Measurements from ENCODE around the gene CENPP.
"Not testable (repeated sequence)": the region's sequence is repeated elsewhere in the genome, so short reads cannot be mapped to it uniquely, and the experiment has no call there.

CENPP gene

DNA sequence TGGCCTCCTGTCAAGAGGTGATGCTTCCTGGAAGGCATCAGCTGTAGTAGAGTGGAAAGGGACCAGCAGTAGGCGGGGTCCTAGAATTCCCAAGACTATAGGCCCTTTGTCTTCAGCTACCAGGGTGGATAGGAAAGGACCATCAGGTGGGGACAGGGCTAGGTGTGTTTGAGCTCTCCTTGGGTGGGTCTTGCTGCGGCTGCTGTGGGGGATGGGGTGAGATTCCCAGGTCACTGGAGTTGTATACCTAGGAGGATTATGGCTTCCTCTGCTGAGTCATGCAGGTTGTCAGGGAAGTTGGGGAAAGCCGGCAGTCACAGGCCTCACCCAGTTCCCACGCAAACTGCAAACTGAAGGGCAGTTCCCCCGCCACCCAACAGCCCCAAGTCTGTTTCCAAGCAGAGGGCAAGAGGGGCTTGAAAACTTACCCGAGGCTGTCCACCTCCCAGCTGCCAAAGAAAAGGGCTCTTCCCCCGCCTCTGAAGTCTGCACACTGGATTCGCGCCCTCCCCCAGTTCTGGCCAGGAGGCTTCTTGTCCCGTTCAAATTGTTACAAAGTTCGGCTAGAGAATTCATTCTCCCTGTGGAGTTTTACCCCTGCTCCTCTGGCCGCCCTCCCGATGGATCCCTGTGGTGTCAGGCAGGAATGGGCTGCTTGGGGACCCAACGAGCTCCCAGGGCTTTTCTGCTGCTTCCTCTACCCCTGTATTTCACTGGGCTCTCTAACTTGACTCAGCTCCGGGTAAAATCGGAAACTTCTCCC lies 233.0 kb downstream of the CENPP start:
- DNase-seq = no peak

DNA sequence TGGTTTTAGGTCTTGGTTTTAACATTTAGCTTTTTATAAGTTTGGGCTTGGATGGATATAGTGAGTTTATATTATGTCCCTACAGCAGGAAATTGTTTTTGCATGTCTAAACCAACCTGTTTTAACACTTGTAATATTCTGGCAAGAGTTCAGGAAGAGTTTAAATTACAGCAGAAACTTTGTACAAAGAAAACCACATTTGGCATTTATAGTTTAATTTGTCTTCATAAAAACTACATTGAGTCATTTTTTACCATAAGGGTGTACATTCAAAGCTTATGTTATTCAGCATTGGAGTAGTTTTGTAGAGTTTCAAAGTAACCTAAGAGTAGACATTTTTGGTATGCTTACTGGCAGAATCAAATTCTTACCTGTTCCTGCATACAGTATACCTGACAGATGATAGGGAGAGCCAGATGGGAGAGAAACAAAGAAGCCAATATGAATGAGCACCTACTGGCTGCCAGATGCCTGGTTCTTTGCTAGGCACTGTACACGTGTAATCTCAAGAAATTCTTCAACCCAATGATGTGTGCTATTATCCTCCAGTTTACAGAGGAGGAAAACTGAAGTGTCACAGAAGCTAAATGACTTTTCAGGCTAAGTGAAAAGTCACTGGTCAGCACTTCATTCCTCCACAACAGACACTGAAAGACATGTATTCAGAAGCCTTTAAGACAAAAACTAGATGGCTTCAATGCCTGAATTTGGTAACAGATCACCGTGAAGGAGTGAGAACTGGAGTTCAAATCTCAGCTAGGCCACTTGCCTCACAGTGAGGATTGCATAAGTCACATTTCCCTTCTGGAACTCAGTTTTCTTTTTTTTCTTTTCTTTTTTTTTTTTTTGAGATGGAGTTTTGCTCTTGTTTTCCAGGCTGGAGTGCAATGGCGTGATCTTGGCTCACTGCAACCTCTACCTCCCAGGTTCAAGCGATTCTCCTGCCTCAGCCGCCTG lies 235.9 kb downstream of the CENPP start:
- no peak for DNase-seq

DNA sequence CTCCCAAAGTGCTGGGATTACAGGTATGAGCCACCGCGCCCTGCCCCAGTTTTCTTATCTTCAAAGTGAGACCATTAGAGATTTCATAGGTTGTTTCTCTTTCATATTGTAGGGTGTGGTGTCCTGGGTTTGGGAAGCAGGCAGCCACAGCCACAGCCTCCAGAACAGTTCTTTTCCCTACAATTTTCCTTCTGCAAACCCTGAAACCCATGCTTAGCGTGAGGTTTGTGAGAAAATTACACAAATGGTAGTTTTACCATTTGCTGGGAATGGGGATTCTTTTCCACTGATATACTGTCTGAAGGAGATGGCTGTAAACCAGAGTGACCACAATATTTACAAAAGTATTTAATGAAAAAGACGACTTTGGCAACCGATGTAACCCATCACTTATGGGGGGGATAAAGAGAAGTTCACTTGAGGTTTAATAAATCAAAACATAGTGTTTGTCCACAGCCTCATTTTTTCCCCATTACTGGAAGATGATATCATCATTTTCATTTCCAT lies 236.8 kb downstream of the CENPP start:
- DNase-seq = no peak

DNA sequence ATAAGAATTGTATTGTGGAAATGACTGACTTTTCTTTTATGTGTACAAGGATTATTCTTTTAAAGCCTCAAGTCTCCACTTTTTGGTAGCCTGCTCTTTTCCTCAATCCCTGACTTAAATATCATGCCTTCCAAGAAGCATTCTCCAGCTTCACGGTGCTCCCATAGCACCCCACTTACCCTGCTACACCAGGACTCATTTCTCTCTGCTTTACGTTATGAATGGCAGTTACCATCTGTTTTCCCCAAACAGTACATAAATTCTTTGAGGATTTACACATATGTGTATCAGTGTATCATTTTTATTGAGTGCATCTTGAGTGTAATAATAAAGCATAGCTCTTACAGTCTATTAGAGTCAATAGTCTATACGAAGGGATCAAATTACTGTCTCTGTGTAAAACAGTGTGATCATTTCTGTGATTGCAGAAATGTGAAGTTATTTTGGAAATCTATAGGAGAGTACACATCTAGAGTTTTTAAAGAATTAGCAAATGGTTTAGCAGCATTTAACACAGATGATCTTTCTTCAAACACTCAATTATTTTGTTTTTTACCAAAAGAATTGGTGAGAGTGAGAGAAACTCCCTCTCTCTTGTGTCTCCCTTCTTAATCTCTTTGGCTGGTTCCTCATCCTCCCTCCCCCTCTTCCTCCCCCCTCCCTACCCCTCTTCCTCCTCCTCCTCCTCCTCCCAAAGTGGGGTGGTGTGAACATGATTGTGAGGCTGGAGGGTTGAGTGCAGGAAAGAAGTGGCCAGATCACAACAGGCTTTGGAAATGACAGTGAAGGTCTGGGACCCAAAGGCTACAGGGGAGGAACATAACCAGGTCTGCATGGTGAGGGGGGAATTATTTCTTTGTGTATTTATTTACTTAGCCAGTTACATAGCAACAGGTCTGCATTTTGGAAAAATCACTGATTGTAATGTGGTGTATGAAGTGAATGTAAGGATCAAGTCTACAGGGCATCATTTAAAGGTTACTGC lies 237.7 kb downstream of the CENPP start:
- DNase-seq = no peak

DNA sequence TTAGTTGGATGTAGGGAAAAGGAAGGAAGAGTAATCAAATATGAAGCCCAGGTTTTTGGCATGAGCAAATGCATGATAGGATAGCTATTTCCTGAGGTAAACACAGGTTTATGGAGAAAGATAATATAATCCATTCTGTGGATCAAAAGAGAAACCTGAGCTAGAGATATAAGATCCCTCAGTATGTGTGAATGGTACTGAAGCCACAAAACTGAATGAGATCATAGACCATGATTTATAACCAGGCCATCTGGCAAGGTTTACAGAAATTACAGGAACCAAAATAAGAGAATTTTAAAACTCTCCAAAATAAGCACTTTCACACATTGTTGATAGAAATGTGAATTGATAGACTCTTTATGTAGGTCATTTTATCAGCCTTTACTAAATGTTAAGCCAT lies 238.8 kb downstream of the CENPP start:
- DNase-seq = no peak

DNA sequence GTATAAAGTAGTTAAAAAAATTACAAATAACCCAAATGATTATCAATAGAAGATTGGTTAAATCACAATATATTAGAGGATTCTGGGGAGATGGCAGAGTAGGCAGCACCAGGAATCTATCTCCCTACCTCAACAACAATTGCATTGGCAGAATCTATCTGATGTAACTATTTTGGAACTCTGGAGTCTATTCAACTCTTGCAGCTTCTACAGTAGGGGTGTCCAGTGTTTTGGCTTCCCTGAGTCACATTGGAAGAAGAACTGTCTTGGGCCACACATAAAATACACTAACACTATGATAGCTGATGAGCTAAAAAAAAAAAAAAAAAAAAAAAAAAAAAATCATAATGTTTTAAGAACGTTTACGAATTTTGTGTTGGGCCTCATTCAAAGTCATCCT lies 239.2 kb downstream of the CENPP start:
- no peak for DNase-seq

DNA sequence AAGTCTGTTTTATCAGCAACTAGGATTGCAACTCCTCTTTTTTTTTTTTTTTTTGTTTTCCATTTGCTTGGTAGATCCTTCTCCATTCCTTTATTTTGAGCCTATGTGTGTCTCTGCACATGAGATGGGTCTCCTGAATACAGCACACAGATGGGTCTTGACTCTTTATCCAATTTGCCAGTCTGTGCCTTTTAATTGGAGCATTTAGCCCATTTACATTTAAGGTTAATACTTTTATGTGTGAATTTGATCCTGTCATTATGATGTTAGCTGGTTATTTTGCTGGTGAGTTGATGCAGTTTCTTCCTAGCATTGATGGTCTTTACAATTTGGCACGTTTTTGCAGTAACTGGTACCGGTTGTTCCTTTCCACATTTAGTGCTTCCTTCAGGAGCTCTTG lies 246.1 kb downstream of the CENPP start:
- not testable (repeated sequence) for DNase-seq

DNA sequence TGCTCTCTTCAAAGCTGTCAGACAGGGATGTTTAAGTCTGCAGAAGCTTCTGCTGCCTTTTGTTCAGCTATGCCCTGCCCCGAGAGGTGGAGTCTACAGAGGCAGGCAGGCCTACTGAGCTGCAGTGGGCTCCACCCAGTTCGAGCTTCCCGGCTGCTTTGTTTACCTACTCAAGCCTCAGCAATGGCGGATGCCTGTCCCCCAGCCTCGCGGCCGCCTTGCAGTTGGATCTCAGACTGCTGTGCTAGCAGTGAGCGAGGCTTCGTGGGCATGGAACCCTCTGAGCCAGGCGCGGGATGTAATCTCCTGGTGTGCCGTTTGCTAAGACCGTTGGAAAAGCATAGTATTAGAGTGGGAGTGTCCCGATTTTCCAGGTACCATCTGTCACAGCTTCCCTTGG lies 247.9 kb downstream of the CENPP start:
- not testable (repeated sequence) for DNase-seq

DNA sequence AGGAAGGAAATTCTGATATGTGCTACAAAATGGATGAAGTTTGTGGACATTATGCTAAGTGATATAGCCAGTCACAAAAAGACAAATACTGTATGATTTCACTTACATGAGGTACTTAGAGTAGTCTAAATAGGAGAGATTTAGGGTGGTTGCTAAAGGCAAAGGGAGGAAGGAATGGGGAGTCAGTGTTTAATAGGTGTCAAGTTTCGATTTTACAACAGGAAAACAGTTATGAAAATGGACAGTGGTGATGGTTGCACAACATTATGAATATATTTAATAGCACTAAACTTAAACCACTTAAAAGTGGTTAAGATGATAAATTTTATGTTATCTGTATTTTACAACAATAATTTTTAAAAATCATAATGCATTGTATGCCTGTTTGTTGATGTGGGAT lies 250.4 kb downstream of the CENPP start:
- DNase-seq = no peak

DNA sequence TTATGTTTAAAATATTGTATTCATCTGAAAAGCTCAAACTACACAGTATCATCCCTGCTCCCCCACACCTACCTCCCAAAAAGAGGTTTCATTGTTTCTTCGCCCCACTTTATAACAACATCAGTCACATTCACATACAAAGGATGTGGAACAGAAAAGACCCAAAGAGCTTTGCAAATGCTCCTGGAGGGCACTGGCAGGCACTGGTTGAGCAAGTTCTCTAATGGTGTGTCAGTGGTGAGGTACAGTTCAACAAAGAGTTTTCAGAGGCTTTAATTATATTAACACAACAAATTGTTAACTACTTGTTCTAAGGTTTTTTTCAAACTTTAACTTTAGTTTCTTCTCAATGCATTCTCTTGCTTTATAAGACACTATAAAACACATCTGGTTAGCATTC lies 264.2 kb downstream of the CENPP start:
- DNase-seq = no peak

DNA sequence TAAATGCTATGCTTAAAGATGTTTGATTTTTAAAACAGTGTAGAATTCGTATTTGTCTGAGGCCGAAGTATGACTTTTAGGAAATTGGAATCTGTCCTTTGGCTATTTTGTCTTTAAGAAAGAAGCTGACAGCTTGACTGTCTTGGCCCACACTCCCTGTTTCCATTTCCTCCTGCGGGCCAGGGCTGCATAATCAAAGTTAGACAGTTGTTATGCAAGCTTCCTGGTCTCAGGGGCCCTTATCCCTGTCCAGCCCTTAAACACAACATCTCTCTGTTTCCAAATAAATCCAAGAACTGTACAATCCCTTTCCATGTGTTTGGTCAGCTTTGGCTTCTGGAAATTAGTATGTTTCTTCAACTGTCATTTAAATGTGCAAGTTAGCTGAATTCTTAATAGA lies 264.6 kb downstream of the CENPP start:
- no peak for DNase-seq

DNA sequence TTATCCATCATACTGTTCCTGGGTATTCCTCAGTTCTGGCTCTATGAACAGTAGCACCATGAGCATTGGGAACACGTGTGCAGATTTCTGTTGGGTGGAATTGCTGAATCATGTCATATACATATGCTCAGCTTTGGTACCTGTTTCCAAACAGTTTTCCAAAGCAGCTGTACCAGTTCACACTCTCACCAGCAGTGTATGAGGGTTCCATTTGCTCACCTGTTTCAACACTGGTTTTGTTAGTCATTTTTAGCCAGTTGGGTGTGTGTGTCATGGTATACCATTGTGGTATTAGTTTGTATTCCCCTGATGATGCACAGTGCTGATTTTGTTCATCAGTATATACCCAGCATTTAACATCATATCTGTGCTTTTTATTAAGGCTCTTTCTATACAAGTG lies 266.8 kb downstream of the CENPP start:
- no peak for DNase-seq

DNA sequence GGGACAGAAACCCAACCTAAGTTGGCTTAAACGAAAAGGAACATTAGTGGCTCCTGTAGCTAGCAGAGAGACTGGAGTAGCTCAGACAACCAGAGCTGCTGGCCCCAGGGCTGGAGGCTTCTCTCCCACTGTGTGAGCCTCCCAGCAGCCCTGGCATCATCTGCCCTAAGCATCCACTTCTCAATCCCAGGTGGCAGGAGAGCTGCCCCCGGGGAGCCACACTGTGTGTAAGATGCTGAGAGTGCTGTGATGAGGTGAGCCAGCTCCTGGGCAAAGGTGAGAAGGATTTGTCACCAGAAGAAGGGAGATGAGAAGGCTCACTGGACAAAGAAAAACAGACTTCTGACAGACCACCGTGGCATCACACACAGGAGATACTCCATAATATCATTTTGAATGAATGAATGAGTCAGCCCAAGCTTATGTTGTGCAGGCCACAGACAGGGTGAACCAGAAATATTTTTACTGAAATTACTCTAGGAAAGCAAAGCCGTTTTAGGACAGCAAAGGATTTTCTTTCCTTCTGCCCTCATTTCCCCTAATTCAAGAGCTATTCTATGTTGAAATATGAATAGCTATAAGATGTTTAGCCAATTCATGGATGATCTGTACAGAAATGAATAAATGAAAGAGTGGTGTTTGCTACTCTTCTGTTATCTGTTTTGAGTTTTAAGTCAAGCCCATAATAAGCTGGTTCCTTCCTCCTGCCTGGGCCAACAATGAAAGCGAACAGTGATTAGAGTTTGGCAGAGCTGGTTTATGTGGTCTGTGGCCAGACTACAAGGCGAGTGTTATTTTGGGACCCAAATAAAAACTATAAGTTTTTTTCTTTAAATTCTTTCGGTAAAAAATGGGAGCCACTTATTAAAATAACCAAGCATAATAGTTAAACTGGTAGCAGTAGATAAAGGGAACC lies 267.5 kb downstream of the CENPP start:
- no peak for DNase-seq

DNA sequence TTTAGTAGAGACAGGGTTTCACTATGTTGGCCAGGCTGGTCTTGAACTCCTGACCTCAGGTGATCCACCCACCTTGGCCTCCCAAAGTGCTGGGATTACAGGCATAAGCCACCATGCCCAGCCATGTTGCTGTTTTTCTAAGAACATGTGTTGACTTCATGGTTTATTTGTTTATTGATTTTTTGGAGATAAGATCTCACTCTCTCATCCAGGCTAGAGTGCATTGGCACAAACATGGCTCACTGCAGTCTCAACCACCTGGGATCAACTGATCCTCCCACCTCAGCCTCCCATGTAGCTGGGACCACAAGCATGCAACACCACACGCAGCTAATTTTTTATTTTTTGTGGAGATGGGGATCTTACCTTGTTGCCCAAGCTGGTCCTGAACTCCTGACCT lies 269.3 kb downstream of the CENPP start:
- not testable (repeated sequence) for DNase-seq

DNA sequence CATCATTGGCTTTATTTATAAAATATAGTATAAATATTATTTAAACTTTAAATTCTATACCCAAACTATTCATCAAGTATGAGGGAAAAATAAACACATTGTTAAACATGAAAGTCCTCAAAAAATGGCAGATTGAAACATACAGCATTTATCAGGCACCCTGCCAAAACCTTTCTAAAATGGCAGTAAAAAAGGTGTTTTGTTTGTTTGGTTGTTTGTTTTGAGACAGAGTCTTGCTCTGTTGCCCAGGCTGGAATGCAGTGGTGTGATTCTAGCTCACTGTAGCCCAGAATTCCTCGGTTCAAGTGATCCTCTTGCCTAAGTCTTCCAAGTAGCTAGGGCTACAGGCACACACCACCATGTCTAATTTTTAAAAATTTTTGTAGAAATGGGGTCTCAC lies 270.2 kb downstream of the CENPP start:
- DNase-seq = no peak

DNA sequence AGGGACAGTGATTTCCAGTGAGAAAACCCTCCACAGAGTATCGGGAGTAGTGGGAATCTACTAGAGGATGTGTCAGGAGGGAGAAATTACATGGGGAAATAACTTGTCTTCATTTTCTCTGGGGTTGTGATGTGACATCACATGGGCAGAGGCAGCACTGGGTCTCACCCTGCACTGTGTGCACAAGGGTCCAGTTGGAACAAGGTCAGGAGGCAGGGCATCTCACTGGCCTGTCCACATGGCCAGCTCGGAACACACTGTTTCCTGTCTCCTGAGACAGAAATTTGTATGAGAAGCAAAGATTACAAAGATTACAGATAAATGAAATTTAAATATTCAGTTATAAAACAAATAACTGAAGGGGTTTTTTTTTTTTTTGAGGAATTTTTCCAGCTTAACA lies 272.6 kb downstream of the CENPP start:
- no peak for DNase-seq

DNA sequence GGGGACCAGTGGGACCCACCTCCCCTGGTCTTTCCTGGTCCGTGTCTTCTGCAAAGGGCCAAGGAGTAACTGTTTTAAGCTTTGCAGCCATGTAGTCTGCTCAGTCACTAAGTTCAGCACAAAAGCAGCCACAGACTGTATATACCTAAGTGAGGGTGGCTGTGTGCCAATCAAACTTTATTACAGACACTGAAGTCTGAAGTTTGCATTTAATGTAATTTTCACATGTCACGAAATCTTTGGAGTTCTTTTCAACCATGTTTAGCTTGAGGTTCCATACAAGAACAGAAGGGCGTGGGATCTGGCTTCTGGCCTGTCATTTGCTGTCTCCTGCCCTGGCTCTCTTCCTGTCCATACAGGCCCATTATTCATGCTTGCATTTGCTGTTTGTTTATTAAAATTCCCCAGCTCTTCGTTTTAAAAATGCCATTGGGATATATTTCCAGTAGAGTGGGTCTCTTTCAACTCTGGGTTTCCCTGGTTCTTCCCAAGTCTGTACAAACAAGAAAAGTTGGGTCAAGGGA lies 274.2 kb downstream of the CENPP start:
- DNase-seq = no peak

DNA sequence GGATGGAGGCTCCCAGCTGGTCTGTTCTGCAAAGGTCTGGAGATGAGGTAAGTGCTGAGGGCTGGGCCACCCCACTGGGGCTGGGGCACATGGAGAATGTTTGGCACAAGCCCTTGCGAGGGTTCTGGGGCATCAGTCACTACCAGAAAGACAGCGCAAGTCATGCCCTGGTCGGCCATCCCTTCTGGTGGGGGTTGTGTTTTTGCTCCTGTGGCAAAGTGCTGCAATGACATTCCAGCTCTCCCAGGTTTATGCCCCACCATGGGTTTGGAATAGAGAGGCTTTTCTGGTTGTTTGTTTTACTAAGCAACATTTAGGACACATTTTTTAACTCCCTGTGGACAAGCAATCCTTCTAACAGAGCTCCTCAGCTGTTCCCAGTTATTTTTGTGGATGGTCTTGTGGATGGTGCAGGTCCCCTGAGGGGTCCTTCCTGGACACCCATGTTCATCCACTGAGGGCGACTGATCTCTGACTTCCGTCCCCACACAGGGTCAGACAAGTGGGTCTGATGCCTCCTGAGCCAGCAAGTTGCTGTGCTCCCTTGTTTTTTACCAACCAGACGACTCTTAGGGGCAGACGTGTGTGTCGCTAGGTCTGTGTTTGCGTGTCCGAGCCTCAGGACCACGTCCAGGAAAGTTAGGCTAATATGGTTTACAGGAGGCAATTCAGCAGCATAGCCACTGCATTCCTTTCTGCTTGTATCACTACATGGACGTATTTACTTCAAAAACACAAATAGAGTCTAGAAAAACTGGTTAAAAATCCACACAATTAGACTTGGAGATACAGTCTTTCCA lies 274.9 kb downstream of the CENPP start:
- DNase-seq = no peak

DNA sequence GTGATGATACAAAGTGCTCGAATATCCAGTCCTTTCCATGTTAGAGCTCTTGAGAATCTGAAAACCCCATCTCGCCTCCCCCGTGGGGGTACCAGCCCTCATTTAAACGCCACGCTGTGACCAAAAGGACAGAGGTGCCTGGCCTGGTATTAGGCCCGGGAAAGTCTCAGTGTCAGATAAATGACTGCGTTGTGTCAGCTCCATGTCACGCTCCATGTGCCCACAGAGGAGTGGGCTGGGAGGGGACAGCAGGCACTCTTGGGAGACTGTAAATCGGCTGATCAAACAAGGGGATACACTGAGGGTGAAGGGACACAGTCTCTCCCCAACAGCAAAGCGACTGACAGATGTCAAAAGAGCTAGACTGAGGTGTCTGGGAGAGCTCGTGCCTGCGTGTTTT lies 275.7 kb downstream of the CENPP start:
- DNase-seq = no peak

DNA sequence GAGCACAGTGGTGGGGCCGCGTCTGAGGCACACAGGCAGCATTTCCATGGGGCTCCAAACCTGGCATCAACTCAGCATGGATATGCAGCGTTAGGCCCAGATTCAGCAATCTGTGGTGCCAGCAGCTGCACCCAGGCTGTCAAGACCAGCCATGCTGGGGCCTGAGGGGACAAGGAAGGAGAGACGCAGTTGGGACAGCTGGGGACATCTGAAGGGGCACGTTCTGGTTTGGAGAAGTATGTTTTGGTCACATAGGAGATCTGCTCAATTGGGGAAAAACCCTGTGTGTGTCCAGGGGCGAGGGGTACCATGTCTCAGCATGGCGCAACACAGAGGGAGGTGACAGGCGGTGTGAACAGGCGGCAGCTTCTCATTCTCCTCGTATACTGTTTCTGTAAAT lies 276.7 kb downstream of the CENPP start:
- DNase-seq = no peak

All from stimulated activated CD4-positive, alpha-beta T cell treated with anti-CD3 and anti-CD28 coated beads, Interleukin-2, amount 100 ng/mL, for 24 hours (primary cell).